ENCODE measurements around the gene LRMDA.

DNA sequence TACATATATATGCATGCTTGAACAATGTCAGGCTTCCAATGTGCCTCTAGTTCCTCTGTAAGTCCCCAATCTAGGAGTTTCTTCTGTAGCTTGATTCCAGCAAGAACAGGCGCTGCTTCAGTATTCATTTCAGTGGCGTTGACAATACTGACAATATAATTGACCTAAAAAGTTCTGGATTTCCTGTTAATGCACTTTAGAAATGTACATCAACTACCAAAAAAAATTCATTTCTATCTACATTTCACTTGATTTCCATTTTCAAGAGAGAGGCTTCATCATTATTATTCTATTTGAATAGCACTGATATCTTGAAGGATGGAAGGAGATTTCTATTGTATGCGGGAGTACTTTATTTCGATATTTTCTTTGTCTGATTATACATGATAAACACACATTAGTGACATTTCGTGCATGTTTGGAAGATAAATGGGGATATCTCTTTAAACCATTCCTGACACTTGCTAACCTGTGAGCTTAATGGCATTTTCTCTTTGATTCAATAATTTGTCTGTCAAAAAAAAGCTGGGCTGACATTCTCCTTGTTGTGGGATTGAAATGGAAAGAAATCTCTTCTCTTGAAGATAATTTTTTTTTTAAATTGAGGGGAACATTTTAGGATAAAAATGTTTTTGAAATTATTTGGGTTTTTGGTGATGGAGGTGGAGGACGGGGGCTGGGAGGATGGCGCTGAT lies 568.2 kb downstream of the LRMDA start:
- TF ChIP-seq CTCF (IDR thresholded peaks at IDR 0.05), result no peak
- no peak for TF ChIP-seq EP300 (IDR thresholded peaks at IDR 0.05)
- TF ChIP-seq POLR2A (IDR thresholded peaks at IDR 0.05), result no peak

Measured in tibial nerve (tissue), 4 donors.